Liver (tissue), 9 donors: ENCODE data around the gene KDM7A. TPM values are rescaled to one million over a fixed set of nuclear protein-coding genes. Genes with fewer than 3 reads are reported as not detected.

Experiments used
- DNase-seq: peaks from one replicate; pipeline ENCODE4 v3.0.0-alpha.2; 2017; ENCODE audit warnings: low spot score
- H3K27ac ChIP-seq, 2 donors: one replicate each; pipeline ENCODE4 v1.7.0; 2013; ENCODE audit warnings: inconsistent platforms in 2 of 2, low read length in 2 of 2, control low read depth in 1 of 2, low read depth in 1 of 2, mild to moderate bottlenecking in 1 of 2
- H3K27me3 ChIP-seq, 4 donors: one replicate each; pipeline versions ENCODE4 v1.6.1 to v1.7.0; 2013; ENCODE audit warnings: low read length in 3 of 4, inconsistent platforms in 1 of 4, mild to moderate bottlenecking in 1 of 4, moderate library complexity in 1 of 4; ENCODE audit not compliant: control insufficient read depth in 4 of 4, insufficient read depth in 4 of 4
- H3K36me3 ChIP-seq, 4 donors: one replicate each; pipeline versions ENCODE4 v1.6.1 to v1.7.0; 2013; ENCODE audit warnings: low read length in 3 of 4, mild to moderate bottlenecking in 3 of 4, low read depth in 1 of 4, moderate library complexity in 1 of 4; ENCODE audit not compliant: control insufficient read depth in 4 of 4, insufficient read depth in 3 of 4
- H3K4me1 ChIP-seq, 4 donors: one replicate each; pipeline versions ENCODE4 v1.6.1 to v1.7.0; 2013; ENCODE audit warnings: low read length in 3 of 4, mild to moderate bottlenecking in 3 of 4, moderate library complexity in 1 of 4; ENCODE audit not compliant: control insufficient read depth in 4 of 4, insufficient read depth in 4 of 4
- H3K4me3 ChIP-seq, 3 donors: one replicate each; pipeline versions ENCODE4 v1.6.1 to v1.7.0; 2013; ENCODE audit warnings: low read length in 3 of 3, control low read depth in 1 of 3, low read depth in 1 of 3, mild to moderate bottlenecking in 1 of 3
- H3K9ac ChIP-seq, 2 donors: one replicate each; pipeline ENCODE4 v1.7.0; 2013; ENCODE audit warnings: low read length in 2 of 2, mild to moderate bottlenecking in 2 of 2, moderate library complexity in 2 of 2, control low read depth in 1 of 2, low read depth in 1 of 2
- H3K9me3 ChIP-seq, 4 donors: one replicate each; pipeline versions ENCODE4 v1.6.1 to v1.7.0; 2013; ENCODE audit warnings: low read length in 3 of 4; ENCODE audit not compliant: control insufficient read depth in 4 of 4
- EGR1 ChIP-seq, 2 donors: IDR thresholded peaks; 2 replicates each; pipeline ENCODE4 v1.6.1; 2016 to 2018; ENCODE audit warnings: antibody characterized with exemption in 2 of 2, low read depth in 2 of 2
- FOXA1 ChIP-seq: IDR thresholded peaks from 2 replicates; pipeline ENCODE4 v1.6.1; 2016; ENCODE audit warnings: antibody characterized with exemption
- FOXA2 ChIP-seq: IDR thresholded peaks from 2 replicates; pipeline ENCODE4 v1.6.1; 2016; ENCODE audit warnings: antibody characterized with exemption
- GABPA ChIP-seq, 2 donors: IDR thresholded peaks in 1 of 2; conservative IDR thresholded peaks in 1 of 2; 2 replicates each; pipeline ENCODE4 v1.6.1; 2016; ENCODE audit warnings: antibody characterized with exemption in 2 of 2, mild to moderate bottlenecking in 1 of 2, moderate library complexity in 1 of 2
- HNF4G ChIP-seq: IDR thresholded peaks from 2 replicates; pipeline ENCODE4 v1.6.1; 2016; ENCODE audit warnings: antibody characterized with exemption
- JUND ChIP-seq, 2 donors: IDR thresholded peaks; 2 replicates each; pipeline ENCODE4 v1.6.1; 2016; ENCODE audit warnings: antibody characterized with exemption in 2 of 2
- NR2F2 ChIP-seq: IDR thresholded peaks from 2 replicates; pipeline ENCODE4 v1.6.1; 2016; ENCODE audit warnings: antibody characterized with exemption
- REST ChIP-seq: IDR thresholded peaks from 2 replicates; pipeline ENCODE4 v1.6.1; 2016; ENCODE audit warnings: antibody characterized with exemption, mild to moderate bottlenecking
- RXRA ChIP-seq, 2 donors: IDR thresholded peaks; 2 replicates each; pipeline ENCODE4 v1.6.1; 2017 to 2018; ENCODE audit warnings: antibody characterized with exemption in 2 of 2, mild to moderate bottlenecking in 1 of 2
- SP1 ChIP-seq: IDR thresholded peaks from 2 replicates; pipeline ENCODE4 v1.6.1; 2018; ENCODE audit warnings: antibody characterized with exemption, mild to moderate bottlenecking
- YY1 ChIP-seq: IDR thresholded peaks from 2 replicates; pipeline ENCODE4 v1.6.1; 2016; ENCODE audit warnings: antibody characterized with exemption, mild to moderate bottlenecking
- ZBTB33 ChIP-seq: IDR thresholded peaks from 2 replicates; pipeline ENCODE4 v1.6.1; 2016; ENCODE audit warnings: antibody characterized with exemption
- WGBS: extraction: QIAGEN DNeasy Blood & Tissue Kit; methylation state at CpG from one replicate; pipeline ENCODE4 v1.1.7; 2013; 5-methylcytosine and 5-hydroxymethylcytosine counted together
- polyA plus RNA-seq, 2 donors: library from polyadenylated mRNA; stranded (reverse) in 1 of 2; unstranded in 1 of 2; fragments of 200-250 nt in 1 of 2; fragments of >200 nt in 1 of 2; fragmentation: Nextera tagmentation in 1 of 2; extraction: Ambion mirVana in 1 of 2; gene quantifications; one replicate each; pipeline versions ENCODE4 v1.2.1 to v1.2.3, GENCODE V29; 2013 to 2015
- total RNA-seq, 2 donors: library from RNA; depleted of rRNA; stranded (reverse); fragments of >200 nt; gene quantifications; one replicate each; pipeline ENCODE4 v1.2.3, GENCODE V29; 2014
- donor health status: healthy.
- donor health status: healthy.
- donor health status: healthy.
- donor health status: healthy.
- donor health status: healthy.

KDM7A gene
- total and polyA plus RNA-seq, 4 donors: 1.9 to 27.5 (median 9.9) TPM

GRCh38 chr7:140048989-140049338, 127.8 kb downstream of the KDM7A start:
- DNase-seq: no peak
- no peaks in the 10 kb centered on the region for H3K9me3 ChIP-seq
- no peak overlapping the region for H3K9ac ChIP-seq
- H3K4me3 ChIP-seq: no peak overlapping the region
- no peak for TF ChIP-seq FOXA2
- no peak for TF ChIP-seq NR2F2
- TF ChIP-seq HNF4G: no peak
- no peak for TF ChIP-seq ZBTB33
- no peak for TF ChIP-seq SP1
- TF ChIP-seq RXRA (IDR thresholded peaks at IDR 0.05): no peak
- TF ChIP-seq GABPA (IDR thresholded peaks at IDR 0.05 in 1 of 2, conservative IDR thresholded peaks at IDR 0.05 in 1 of 2): no peak
- no peak for TF ChIP-seq EGR1 (IDR thresholded peaks at IDR 0.05; ENCODE audit: low read depth in 2 of 2)
- TF ChIP-seq REST: no peak
- no peak for TF ChIP-seq FOXA1
- H3K27ac ChIP-seq: peak overlapping the region; percentile 11 to 67
- H3K36me3 ChIP-seq: peaks cover 0 to 3% (median 0%) of the 10 kb centered on the region in 4 donors
- no peaks in the 10 kb centered on the region for H3K27me3 ChIP-seq
- 38% methylated on average over 1 of the region's 1 CpG for WGBS
- H3K4me1 ChIP-seq: peaks cover 0 to 33% (median 25%) of the 10 kb centered on the region in 4 donors

GRCh38 chr7:140048138-140048537, 128.6 kb downstream of the KDM7A start:
- no peaks in the 10 kb centered on the region for H3K27me3 ChIP-seq
- peaks cover 0 to 3% (median 0%) of the 10 kb centered on the region in 4 donors for H3K36me3 ChIP-seq
- TF ChIP-seq FOXA2 (no peak), REST (no peak), JUND (IDR thresholded peaks at IDR 0.05) (no peak), YY1 (no peak), HNF4G (no peak)
- no peak overlapping the region for H3K27ac ChIP-seq
- peaks cover 0 to 33% (median 25%) of the 10 kb centered on the region in 4 donors for H3K4me1 ChIP-seq
- H3K4me3 ChIP-seq: no peak overlapping the region
- no peaks in the 10 kb centered on the region for H3K9me3 ChIP-seq
- WGBS: 89% methylated on average over 4 of the region's 4 CpGs
- DNase-seq: no peak
- no peak overlapping the region for H3K9ac ChIP-seq
